Iris pigment epithelial cell (primary cell): Measurements from ENCODE around the gene RASSF3.
A peak's percentile ranks its signal among the peaks of the same experiment; 100 is the strongest.

Experiments
- DNase-seq: peaks from one replicate; pipeline ENCODE4 v3.0.0-alpha.2; 2011; ENCODE audit warnings: low read depth

RASSF3 gene

DNA sequence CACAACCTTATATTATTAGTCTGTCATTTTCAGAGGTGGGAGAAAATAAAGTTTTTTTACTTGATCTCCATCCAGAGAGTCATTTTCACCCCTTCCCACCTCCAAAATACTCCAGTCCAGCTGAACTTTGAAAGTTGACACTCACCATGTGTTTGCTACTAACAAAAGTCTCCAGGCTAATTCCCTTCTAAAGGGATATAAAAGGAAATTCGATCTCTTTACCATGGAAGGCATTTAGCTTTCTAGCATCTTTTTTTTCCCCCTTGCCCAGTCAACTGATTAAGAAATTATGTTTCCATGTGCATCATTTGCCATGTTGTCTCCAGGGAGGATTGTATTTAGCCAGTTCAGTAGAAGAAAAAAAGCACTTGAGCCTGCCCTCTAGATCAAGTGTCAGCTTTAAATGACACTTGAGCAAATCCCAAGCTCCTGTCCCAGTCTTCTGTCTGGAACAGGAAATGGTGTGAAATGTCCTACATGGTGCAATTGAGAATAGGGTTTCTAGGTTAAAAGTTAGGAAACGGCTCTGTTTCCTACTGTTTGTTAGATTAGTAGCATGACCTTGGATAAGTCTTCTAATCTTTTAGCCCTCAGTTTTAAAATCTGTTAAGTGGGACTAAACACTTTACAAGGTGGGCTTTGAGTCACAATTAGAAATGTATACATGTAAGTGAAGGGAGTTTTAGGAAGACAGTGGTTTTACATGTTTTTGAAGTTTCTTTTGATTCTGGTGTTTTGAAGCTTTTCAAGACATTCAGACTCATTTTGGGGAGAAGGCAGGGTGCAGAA lies 81.7 kb downstream of the RASSF3 start:
- no peak for DNase-seq

DNA sequence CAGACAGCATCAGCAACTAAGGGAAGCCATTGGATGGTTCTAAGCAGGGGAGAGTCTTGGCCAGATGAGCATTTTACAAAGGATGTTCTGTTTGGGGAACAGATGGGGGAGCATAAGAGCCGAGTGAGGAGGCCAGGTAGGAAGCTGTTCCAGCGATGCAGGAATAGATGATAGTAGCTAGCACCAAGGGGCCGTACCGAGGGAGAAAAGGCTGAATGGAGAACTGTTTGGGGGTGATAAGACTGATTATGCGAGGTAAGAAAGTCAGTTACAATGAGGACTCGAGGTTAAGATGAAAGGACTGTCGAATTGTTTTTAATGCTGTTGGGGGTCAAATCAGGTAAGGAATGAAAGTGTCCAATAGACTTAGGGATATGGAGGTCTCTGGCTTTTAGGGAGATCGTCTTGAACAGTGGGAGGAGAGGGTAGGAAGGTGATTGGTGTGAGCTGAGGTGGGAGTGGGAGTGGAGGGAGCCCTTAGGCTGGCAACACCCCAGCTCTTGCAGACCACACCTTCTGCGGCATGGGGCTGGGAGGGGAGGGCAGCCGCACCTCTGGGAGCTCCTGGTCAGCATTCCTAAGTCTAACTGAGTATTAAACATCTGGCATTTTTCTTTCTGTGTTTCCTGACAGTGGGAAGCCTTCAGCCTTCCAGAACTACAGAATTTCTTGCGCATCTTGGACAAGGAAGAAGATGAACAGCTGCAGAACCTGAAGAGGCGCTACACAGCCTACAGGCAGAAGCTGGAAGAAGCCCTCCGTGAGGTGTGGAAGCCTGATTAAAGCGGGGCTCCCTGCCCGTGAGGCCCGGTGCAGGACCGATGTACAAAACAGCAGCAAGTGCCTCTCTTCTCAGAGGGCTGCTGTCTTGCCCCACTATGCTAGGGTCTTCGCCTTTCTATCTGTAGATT lies 84.1 kb downstream of the RASSF3 start:
- DNase-seq: no peak

DNA sequence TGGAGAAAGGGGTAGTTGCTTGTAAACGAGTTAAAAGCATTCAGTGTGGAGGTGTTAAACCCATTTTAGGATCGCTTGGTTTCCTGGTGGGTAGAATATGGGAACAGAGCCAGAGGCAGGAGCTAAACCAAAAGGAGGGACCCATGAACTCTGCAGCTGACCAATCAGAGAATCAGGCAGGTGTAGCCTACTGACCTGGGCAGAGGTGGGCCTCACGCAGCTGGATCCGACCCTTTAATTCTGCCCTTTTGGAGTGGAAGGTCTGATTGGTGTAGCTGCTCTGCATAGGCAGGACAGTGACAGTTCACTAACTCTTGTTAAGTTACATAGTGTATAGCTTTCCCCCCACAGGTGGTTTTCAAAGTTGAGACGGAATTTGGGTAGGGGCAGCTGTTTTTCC lies 85.3 kb downstream of the RASSF3 start:
- no peak for DNase-seq

DNA sequence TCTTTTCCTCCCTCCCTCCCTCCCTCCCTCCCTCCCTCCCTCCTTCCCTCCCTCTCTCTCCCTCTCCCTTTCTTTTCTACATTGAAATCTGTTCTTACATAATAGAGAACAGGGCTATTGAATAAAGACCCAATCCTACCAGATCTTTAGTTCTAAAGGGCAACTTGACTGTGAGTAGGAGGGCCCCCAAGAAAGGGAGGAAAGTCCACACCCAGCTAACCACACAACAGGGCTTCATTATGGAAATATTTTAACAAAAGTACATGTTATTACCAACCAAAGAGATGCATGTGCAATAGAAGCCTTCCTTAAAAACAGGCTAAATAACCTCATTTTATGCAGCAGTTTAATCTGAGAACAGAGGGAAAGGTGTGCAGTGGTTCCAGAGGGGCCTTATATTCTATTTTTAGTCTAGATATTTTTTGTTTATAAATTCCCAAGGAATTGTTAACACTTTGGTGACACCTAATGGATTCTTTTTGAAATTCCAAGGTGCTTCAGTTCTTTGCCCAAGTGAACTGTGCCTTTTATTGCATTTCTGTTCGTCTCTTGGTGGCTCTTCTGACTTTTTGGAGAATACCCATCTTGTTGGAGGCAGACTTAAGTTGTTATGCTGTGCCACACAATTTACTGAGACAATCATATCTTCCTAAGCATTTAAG lies 85.9 kb downstream of the RASSF3 start:
- no peak for DNase-seq

DNA sequence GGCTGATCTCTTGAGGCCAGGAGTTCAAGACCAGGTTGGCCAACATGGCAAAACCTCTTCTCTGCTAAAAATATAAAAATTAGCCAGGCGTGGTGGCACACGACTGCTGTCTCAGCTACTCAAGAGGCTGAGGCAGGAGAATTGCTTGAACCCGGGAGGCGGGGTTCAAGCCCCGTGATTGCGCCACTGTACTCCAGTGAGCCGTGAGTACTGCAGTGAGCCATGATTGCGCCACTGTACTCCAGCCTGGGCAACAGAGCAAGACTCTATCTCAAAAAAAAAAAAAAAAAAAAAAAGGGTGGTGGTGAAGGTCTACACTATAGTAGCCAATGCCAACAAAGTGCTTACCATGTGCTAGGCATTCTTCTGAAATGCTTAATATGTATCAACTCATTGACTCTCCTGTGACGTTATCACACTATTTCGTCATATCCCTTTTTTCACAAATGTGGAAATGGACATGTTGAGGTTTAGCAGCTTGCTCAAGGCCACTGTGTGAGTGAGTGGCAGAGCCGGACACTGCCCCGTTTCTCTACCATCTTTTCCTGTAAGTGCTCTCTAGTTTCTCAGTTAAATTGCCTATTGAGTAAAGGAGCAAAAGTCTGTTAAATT lies 89.3 kb downstream of the RASSF3 start:
- DNase-seq: no peak

DNA sequence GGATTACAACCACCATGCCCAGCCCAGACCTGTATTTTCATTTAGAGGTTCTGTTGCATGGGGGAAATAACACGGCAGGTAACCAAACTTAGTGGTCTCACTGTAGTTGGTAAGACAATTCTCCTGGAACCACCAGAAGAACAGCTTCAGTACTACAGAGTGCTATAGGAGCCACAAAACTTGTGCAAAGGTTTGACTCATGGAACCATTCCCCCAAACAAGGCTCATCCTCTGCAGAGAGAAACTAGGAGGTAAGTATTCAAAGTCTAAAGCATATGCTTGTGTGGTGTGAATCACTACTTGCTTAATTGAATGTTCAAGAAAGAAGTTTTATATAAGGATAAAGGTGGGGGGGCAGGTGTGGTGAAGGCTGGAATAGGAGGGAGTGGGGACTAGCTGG lies 90.2 kb downstream of the RASSF3 start:
- DNase-seq: no peak

DNA sequence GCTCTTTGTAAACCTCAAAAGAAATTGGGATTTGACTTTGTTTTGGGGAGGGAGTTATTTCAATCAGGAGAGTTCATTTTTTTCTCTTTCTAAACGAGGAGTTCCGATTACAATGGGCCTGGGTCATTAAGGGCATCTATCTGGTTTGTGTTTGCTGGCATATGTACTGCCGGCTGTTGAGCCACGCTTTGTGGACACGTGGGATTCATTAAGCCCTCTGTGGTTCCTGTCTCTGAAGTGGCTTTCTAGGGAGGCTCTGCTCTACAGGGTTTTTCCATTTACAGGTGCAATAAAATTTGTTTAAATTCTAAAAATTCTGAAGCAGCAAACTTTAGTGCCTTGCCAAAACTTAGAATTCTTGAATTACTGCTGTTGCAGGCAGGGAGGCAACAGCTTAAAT lies 91.0 kb downstream of the RASSF3 start:
- DNase-seq: no peak

DNA sequence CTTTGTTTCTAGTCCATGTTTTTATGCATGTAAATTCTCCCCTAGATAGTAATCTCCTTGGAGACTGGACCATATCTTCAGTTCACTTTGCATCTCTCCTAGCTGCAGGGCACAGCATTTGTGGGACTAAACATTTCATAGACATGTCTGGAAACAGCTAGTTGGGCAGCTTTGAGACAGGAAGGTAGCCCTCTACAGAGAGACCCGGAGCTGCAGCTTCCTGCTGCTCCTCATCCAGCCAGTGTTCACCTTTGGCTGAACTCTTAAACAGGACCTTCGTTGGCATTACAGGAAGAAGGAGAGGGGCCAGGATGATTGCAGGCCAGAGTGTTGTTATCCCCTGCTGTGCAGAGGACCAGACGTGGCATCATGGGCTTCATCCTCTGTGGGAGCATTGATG lies 96.0 kb downstream of the RASSF3 start:
- peak; percentile 16 for DNase-seq

DNA sequence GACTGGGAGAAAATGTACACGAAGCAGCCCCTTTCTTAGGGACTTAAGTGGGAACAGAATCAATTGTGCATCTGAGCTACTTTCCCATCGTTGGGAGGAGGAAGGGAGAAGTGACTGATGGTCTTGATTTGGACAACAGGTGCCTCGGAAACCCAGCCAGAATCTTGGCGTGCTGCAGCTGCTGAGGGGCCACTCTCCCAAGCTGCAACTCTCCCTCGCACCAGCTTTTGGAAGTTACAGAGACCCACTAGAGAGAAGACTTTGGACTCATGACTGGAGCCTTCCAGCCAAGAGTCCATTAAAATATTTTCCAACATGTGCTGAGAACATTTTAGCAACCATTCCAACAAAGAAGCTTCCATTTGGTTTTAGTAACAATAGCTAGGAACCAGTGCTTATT lies 96.6 kb downstream of the RASSF3 start:
- no peak for DNase-seq

DNA sequence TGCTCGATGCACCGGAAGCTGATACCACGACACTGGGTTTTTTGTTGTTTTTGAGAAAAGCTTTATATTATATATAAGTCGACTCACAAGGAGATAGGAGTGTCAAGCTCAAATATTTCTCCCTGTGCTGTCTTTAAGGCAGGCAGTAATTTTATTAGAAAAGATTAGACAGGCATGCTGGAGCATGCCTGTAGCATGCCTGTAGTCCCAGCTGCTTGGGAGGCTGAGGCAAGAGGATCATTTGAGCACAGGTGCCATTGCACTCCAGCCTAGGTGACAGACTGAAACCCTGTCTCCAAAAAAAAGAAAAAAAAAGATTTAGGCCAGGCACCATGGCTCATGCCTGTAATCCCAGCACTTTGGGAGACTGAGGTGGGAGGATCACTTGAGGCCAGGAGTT lies 97.1 kb downstream of the RASSF3 start:
- DNase-seq: no peak

DNA sequence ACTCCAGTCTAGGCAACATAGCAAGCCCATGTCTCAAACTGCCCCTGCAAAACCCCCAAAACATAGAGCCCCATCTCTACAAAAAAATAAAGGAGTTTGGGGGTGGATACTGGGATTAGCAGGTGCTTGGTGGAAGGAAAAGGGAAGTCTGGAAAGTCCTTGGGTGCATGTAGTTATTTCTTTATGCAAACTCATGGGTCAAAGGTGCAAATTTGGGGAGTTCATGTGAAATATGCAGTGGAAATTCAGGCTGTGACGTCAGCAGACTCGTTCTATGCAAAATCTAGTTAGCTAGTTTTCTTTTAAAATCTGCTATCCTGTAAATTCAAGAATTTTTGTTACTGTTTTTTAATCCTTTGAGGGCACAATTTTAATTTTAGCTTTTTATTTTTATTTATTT lies 97.6 kb downstream of the RASSF3 start:
- no peak for DNase-seq

DNA sequence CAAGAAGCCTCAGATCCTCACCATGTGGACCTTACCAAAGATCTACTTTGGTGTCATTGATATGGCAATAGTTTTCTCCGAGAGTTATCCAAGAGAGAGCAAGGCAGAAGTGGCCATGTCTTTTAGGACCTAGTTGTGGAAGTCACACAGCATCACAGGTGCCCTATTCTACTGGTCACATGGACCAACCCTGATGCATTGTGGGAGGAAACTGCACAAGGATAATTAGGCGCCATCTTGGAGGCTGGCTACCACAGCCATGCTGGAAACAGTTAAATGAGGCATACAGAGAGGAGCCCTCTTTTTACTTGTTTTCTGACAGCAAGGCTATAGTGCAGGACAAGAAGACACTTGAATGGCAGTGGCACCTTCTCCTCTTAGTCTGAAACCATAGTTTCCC lies 99.1 kb downstream of the RASSF3 start:
- DNase-seq: no peak

DNA sequence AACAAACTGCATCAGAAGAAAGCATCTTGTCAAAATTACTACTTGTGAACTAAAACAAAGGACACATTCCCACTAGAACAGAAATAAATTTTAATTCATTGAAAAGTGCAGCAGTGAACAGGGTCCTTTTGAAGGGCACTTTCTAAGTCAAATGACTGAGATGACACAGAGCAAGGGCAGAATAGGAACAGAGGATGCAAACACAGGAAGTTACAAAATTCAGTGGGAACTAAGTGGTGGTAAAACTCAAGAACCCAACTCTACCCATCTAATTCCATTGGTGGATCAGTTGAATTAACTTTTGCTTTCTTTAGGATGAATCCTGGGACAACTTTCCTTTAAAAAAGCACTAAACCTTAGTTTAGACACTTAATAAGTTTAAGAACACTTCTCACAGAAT lies 103.1 kb downstream of the RASSF3 start:
- DNase-seq: no peak

DNA sequence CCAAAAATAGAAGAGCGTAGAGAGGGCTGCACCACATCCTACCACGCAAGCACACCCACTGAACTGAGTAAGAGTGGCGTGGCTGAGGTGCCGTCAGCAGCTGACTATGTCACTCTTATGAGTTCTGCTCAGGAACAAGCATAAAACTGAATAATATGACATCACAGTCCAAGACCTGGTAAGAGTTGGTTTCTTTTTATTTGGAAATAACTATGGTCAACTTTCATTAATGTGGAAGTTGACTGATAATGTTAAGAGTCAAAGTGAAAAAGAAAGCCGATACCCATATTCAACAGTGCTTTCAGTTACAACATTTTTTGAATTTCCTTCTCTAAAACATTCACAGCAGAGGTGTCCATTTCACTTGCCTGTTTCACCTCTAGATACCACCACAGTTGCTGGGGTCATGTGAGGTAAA lies 104.3 kb downstream of the RASSF3 start:
- DNase-seq: no peak

DNA sequence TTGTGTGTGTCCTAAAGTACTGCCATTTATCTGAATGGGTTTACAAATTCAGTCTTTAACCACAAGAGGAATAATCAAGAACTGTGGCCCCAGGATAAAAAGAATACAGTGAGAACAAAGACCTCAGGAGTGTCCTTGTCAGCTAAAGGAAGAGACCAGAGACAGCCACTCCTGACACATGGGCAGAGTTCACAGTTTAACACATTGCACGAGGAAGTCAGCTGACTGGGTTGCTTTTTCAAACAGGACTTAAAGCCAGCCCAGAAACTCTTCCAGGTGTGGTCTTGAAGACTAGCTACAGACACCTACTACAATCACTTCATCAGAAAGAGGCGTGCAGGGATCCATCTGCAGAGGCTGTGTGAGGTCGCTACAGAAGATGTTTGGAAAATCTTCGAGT lies 106.1 kb downstream of the RASSF3 start:
- no peak for DNase-seq

DNA sequence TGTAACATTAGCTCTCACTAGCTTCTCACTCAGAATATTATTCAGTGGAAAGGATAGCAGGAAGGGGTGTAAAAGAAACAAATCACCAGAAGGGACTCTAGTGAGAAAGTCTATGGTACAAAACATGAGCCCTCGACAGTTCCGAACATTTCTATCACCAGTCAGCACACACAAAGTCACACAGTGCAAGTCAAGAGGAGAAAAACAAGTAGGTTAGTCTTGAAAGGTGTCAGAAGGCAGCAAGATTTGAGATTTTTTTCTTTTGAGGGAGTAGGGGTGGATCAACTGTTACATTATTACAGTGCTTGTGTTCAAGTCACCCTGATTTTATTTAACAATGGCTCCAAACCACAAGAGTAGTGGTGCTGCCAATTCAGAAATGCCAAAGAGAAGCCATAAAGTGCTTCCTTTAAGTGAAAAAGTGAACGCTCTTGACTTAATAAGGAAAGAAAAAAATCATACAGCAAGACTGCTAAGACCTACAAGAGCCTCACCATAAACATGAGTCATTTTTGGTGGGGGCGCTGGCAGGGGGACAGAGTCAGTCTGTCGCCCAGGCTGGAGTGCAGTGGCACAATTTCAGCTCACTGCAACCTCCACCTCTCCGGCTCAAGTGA lies 106.7 kb downstream of the RASSF3 start:
- no peak for DNase-seq

DNA sequence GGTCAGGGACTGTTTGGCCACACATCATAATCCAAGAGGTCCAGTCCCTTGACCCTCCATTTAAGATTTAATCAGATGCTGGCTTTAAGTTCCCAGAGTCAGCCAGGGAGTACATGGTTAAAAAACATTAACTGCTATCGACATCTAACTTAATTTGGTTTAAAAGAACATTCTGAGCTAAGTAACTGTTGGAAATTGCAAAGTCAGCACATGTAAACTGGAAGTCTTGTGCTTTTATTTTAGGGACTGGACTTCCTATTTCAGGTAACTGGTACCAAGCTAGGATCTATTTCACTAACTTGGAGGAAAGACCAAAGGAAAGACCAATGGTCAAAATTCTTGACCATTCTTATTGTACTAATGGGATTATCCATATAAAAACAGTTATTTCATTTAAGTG lies 108.4 kb downstream of the RASSF3 start:
- DNase-seq: no peak

DNA sequence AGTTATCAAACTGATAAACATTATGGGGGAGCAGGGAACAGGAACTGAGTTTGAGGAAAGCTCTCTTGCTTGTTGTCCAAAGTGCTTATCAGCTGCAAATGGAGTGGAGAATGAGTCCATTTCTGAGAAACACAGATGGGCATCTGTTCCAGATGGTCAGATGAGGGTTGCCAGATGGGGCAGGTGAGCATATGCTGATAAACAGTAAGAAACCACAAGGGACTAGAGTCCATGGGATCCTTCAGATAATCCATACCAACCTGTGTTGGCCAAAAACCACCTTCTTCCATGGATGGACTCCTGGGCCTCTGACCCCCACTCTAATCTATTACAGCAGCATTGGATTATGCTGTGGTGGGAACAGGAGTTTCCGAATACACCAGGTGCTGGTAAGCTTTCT lies 110.6 kb downstream of the RASSF3 start:
- DNase-seq: no peak

DNA sequence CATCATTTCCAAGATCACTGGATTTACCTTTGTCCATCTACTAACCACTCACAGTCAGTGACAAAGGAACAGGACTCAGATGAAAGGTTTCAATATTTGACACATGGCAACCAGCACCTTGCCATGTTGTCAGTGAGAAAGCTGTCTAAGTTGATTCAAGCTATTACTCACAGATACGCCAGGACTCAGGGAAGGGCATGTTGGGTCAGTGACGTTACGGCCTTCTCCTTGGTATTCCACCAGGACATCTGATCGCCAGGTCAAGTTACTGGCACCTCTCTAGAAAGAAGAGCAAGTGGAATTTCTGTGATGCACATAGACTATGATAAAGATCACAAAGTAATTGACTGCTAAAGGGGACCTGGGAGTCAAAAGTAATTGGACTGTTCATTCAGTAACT lies 112.5 kb downstream of the RASSF3 start:
- DNase-seq: no peak

DNA sequence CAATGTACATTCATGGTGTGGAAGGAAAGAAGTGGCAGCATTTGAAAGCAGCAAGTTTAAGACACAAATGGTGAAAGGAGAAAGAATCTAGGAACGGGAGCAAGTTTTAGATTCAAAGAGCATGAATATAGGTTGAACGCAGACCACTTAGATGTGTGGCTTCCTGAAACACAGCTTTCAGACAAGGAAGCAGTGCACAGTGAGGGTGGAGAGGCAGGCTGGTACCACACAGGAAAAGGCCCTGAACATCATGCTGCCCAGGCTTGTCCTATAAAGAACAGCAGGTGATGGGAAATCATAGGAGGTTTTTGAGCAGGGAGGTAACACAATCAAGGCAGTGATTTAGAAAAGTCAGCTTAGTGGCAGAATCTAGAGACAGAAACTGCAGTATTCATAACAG lies 113.3 kb downstream of the RASSF3 start:
- DNase-seq: no peak

DNA sequence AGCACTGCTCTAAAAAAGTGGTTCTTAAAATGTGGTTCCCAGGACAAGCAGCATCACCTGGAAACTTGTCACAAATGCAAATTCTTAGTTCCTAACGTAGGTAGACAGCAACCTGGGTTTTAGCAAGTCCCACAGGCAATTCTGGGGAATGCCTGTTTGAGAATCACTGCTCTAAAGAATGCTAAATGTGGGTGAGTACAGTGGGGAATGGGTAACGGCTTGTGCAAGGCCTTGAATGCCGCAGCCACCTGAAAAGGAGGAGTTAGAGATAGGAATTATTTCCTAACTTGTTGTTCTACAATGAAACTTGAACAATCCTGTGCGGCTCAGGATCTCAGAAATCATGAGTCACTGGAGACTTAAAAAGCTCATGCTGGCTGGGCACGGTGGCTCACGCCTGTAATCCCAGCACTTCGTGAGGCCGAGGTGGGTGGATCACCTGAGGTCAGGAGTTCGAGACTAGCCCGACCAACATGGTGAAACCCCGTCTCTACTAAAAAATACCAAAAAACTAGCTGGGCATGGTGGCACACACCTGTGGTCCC lies 114.0 kb downstream of the RASSF3 start:
- peak; percentile 53 for DNase-seq
